ENCODE measurements around the gene ZMYND15.

Gene ZMYND15

DNA sequence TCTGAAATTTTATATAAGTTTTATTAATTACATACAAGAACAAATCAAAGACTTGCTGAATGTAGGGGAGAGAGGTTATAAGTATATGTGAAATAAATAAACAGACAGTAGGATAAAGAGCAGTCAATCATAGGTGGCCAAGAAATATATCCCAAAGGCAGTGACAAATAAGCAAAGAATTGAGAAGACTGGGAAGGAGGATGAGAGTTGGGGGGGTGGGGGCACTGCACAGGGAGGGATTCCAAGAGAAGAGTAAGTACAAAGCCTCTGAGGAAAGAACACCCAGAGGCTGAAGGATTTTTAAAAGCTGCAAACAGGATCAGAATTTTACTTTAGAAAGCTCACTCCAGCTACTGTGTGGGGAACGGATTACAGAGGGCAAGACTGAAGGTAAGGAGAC, 38.5 kb upstream of the ZMYND15 start:
- no peak overlapping the region for H3K27ac ChIP-seq
- TF ChIP-seq, protein P1, sequence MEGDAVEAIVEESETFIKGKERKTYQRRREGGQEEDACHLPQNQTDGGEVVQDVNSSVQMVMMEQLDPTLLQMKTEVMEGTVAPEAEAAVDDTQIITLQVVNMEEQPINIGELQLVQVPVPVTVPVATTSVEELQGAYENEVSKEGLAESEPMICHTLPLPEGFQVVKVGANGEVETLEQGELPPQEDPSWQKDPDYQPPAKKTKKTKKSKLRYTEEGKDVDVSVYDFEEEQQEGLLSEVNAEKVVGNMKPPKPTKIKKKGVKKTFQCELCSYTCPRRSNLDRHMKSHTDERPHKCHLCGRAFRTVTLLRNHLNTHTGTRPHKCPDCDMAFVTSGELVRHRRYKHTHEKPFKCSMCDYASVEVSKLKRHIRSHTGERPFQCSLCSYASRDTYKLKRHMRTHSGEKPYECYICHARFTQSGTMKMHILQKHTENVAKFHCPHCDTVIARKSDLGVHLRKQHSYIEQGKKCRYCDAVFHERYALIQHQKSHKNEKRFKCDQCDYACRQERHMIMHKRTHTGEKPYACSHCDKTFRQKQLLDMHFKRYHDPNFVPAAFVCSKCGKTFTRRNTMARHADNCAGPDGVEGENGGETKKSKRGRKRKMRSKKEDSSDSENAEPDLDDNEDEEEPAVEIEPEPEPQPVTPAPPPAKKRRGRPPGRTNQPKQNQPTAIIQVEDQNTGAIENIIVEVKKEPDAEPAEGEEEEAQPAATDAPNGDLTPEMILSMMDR (conservative IDR thresholded peaks at IDR 0.05), result no peak

DNA sequence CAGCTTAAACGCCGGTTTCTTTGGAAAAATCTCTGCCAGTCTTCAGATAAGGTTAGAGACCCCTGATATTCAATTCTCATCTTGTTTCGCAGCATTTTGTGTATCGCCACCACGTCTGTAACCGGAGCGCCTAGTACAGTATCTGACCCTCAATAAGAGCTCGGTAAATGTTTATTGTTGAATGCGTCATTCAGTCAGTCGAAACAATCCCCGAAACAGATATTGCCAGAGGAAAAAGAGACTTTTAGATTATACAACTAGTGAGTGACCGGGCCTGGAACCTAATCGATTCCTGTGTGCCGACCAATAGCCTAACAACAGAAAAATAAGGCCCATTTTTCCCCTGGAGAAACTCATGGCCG, 36.3 kb upstream of the ZMYND15 start:
- TF ChIP-seq, protein P1 (conservative IDR thresholded peaks at IDR 0.05), result no peak
- peak overlapping the region; percentile 73 for H3K27ac ChIP-seq

DNA sequence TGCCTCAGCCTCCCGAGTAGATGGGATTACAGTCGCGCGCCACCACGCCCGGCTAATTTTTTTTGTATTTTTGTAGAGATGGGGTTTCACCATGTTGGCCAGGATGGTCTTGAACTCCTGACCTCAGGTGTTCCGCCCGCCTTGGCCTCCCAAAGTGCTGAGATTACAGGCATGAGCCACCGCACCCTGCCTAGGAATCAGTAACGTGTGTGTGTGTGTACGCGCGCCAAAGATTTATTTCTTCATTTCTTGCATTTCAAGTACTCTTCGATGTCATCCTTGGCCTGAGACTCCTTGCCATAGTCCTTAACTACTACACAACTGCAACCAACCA, 35.1 kb upstream of the ZMYND15 start:
- peak overlapping the region; percentile 73 for H3K27ac ChIP-seq

DNA sequence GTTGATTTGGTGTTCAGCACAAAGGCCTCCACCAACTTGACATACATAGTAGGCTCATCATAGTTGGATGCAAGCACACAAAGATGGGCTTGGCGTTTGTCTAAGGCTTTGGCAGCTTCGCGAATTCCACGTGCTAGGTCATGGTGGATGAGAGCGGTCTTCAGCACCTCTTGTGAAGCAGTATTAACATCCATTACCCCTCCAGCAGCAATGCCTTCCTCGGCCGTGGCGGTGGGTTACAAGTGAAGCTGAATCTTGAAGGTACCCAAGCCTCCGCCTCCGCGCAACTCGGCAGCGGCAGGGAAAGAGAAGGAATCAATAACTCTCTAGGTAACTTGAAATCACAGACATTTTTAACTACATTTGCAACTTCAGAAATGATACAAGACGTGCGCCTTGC, 34.6 kb upstream of the ZMYND15 start:
- TF ChIP-seq, protein P1 (conservative IDR thresholded peaks at IDR 0.05), result no peak
- H3K27ac ChIP-seq, result no peak overlapping the region

DNA sequence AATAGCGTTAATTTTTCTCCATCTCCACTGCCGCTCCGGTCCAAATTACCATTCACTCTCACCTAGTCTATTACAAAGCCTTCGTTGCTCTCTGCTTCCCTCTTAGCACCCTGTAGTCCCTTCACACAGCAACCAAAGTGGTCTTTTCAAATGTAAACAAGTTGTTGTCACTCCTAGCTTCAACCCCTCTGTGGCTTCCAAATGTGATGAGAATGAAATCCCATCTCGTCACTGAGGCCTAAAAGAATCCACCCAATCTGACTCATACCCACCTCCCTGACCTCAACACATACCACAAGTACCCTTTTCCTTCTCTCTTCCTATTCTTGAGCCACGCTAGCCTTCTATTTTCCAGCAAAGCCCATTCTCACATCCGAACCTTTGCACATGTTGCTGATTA, 33.5 kb upstream of the ZMYND15 start:
- TF ChIP-seq, protein P1 (conservative IDR thresholded peaks at IDR 0.05), result no peak
- H3K27ac ChIP-seq, result no peak overlapping the region

DNA sequence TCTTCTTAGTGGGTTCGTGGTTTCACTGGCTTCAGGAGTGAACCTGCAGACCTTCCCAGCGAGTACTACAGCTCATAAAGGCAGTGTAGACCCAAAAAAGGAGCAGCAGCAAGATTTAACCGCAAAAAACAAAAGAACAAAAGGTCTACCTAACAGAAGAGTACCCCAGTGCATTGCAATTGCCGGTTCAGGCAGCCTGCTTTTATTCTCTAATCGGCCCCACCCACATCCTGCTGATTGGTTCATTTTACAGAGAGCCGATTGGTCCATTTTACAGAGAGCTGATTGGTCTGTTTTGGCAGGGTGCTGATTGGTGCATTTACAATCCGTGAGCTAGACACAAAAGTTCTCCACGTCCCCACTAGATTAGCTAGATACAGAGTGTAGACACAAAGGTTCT, 31.2 kb upstream of the ZMYND15 start:
- TF ChIP-seq, protein P1 (conservative IDR thresholded peaks at IDR 0.05), result no peak
- H3K27ac ChIP-seq, result no peak overlapping the region

DNA sequence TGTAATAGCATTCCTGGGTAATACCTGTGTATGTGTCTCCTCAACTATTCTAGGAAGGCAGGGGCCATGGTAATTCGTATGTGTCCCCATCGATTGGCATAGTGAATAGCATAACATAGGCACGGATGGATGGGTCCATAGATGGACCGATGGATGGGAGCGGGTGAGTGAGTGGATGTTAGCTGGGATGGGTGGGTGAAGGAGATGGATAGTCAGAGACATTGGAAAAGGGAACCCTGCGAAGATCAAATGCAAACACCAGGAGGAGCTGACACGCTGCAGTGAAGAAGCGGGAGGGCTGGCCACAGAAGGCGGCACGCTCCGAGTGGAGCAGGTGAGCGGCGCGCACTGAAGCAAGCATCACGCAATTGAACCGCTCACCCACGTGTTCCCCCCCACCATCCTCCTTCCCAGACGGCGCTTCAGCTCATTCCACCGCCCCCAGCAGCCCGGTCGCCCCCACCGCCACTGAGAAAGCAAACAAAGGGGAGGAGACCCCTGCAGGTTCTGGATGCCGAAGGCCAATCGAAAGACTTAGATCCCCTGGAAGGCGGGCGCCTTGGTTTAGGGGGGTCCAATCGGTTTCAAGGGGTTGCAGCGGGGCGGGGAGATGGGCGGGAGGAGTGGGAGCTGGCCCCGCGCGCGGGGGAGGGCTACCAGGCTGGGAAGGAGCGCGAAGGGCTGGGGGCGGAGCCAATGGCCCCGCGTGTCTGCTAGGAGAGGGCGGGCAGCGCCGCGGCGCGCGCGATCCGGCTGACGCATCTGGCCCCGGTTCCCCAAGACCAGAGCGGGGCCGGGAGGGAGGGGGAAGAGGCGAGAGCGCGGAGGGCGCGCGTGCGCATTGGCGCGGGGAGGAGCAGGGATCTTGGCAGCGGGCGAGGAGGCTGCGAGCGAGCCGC, 29.6 kb upstream of the ZMYND15 start, which contains the start of gene ARRB2:
Gene ARRB2, plus strand, starts transcription at position 839 of the 899 bp plus-strand sequence. CDS start 90 bp downstream, outside the sequence.
- TF ChIP-seq, protein P1 (conservative IDR thresholded peaks at IDR 0.05), result peak; percentile 68
- peak within 1 kb of the TSS; percentile 75 for H3K27ac ChIP-seq
